Epithelial cell of prostate (primary cell): ENCODE measurements around the gene LDLRAD1.
"Not testable (repeated sequence)": the region's sequence is repeated elsewhere in the genome, so short reads cannot be mapped to it uniquely, and the experiment has no call there.

Experiments
- DNase-seq: peaks from one replicate; pipeline ENCODE4 v3.0.0-alpha.2; 2011; ENCODE audit warnings: low read depth, low spot score
- H3K27ac ChIP-seq: fragments of 450-650 bp; 2 replicates; pipeline ENCODE4 v1.5.1; 2017; ENCODE audit warnings: mild to moderate bottlenecking

The LDLRAD1 gene

GRCh38 chr1:54017979-54018378, at the start of gene LDLRAD1:
LDLRAD1 (minus strand) TSS chr1:54018186; CDS start chr1:54018112, 74 bp downstream.
- no peak for DNase-seq
- H3K27ac ChIP-seq = peak within 1 kb of the TSS; percentile 54

GRCh38 chr1:54064299-54064698, 46.3 kb upstream of the LDLRAD1 start:
- no peak overlapping the region for H3K27ac ChIP-seq
- DNase-seq = no peak

GRCh38 chr1:54054438-54054749, 36.4 kb upstream of the LDLRAD1 start:
- H3K27ac ChIP-seq = no peak overlapping the region
- no peak for DNase-seq

DNA sequence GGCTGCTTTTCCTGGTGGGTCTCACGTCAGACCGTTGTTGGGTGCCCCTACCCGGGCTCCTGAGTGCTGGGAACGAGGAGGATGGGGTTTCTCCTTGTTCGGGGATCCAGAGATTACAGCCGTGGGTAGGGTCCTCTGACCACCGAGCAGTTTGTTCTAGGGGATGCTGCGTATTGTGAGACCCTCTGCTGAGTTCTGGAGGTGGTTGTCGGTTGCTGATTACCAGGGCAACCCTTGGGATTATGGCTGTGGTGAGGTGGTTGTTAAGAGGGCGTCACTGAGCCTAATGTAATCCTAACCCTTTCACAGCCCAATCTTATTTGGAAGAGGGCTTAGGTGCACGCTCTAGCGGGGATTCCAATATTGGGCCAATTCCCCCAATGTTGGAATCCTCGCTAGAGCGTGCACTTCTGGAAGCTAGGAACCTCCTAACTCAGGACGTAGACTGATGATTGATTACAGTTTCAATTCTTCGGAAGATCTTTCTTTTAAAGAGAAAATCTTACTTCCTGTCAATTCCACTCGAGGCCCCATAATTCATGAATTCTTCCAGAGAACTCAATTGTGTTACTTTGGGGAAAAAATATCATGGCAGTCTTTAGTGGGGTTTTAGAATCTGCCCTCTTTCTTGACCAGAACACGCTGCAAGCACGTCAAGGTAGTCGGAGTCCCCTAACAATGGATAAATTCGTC, 35.9 kb upstream of the LDLRAD1 start:
- H3K27ac ChIP-seq = peak overlapping the region; percentile 85
- DNase-seq = no peak

GRCh38 chr1:54052934-54053744, 35.2 kb upstream of the LDLRAD1 start, which contains the start of the genes TCEANC2 and TMEM59:
TCEANC2 (plus strand) TSS chr1:54053608; CDS start chr1:54054423, 815 bp downstream.
TMEM59 (minus strand) TSS chr1:54053204; CDS start chr1:54053188, 16 bp downstream.
- H3K27ac ChIP-seq = peak within 1 kb of the TSS; percentile 85
- peak; percentile 98 for DNase-seq

DNA sequence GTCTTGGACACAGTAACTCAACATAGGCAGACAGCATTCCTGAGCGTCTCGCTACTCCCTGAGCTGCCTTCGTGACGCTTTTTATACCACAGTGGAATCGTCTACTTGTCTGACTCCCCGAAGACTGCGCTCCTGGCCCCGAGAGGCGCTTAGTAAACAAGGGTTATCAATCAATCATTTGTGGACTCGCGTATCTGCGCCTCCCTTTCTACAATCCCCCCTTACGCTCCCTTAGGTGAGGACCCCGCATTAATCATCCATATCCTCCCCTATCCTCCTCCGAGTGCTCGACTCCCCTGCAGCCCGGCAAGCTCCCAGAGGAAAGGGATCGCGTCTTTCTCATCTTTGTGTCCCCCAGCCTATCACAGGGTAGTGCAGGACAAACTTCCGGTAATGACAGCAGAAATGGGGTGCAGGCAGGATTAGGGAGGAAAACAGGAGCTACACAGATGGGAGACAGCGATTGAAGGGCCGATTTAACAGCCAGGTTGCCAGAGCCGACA, 34.5 kb upstream of the LDLRAD1 start:
- peak overlapping the region; percentile 85 for H3K27ac ChIP-seq
- no peak for DNase-seq

DNA sequence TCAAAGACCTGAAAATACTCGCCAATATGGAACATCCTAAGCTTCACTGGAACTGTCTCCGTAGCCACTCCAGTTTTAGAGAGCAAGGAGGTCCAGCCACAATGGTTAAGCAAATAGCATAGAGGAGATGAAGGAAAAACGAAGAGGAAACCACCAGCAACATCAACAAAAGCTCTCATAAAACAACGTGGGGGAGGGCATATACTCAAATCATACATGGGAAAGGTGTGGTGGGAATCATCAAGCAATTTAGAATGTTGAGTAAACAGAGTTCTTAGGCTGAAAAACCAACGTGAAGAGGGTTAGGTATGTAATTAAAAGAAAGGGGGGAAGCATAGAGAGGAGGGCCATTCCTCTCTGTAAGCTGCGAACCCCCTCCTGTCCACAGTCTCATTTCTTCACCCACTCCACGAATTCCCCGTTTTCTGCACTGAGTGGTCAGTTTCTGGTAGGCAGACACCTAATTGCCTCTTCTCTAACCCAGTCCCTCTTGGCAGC, 34.0 kb upstream of the LDLRAD1 start:
- no peak for DNase-seq
- H3K27ac ChIP-seq = peak overlapping the region; percentile 85

DNA sequence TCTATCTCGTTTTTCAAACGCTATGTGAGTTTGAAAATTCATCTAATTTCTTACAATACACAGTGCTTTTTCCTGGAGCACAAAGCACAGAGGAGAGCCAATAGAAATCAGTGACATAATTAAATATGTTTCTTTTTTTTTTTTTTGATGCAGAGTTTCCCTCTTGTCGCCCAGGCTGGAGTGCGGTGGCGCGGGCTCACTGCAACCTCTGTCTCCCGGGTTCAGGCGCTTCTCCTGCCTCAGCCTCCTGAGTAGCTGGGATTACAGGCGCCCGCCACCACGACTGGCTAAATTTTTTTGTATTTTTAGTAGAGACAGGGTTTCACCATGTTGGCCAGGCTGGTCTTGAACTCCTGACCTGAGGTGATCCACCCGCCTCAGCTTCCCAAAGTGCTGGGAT, 32.4 kb upstream of the LDLRAD1 start:
- not testable (repeated sequence) for H3K27ac ChIP-seq, DNase-seq

DNA sequence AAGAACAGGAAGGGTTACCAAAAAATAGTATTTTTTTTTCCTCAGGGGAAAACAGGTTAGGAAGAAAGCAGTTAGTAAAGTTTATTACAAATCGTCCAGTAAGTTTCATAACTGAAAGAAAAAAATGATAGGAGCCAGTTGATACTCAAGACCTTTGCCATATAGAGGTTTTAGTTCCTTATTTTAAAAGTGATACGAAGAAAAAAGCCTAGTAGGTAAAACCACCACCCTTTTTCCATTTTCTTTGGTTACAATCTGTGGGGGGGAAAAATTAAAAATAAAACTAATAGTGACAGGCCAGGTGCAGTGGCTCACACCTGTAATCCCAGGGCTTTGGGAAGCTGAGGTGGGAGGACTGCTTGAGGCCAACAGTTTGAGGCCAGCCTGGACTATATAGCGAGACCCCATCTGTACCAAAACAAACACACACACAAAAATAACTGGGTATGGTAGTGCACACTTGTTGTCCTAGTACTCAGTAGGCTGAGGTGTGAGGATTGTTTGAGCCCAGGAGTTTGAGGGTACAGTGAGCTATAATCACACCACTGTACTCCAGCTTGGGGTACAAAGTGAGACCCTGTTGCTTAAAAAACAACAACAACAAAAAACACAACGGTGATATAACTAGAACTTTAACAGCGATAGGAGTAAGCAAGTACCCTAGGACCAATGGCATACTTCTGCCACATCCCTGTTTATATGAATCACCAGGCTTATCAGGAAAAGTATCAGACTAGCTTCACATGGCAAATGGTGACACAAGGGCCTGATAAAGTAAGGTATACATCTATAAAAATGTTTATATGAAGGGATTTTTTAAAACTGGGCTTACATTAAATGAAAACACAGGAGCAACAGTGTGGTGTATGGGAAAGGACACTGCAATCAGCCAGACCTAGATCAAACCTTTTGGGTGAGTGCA, 29.7 kb upstream of the LDLRAD1 start:
- no peak overlapping the region for H3K27ac ChIP-seq
- DNase-seq = no peak

DNA sequence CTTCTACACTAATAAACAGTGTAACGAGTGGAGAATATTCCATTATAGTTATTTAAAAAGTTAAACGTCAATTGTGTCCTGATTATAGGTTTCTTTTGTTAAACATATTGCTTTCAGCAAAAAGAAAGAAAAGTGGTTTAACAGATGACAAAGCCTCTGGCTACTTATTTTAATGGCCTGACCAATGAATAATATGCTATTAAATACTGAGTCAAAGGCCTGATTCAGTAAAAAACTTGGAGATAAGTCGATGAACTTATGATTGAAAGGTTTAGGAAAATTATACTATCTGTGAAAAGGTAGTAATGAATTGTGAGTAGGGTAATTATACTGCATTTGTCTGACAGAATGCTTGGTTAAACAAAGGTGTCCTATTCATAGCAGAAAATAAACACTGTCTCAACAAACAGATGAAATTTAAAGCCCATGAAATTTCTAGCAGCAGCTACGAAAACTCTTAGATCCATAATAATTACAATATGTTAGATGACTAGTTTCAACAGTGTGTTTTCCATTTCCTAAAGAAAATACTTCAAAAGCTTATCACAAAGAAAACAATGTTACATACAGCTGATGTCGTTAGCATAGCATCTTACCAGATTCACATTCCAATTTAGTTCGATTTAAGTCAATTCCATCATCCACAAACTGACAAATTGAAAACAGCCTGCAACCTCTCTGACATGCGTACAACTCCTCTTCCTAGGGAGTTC, 28.8 kb upstream of the LDLRAD1 start:
- H3K27ac ChIP-seq = no peak overlapping the region
- no peak for DNase-seq

GRCh38 chr1:54045496-54045895, 27.5 kb upstream of the LDLRAD1 start:
- DNase-seq = no peak
- H3K27ac ChIP-seq = no peak overlapping the region

GRCh38 chr1:54041806-54042205, 23.8 kb upstream of the LDLRAD1 start:
- no peak for DNase-seq
- H3K27ac ChIP-seq = no peak overlapping the region

GRCh38 chr1:54037476-54037875, 19.5 kb upstream of the LDLRAD1 start:
- H3K27ac ChIP-seq = no peak overlapping the region
- no peak for DNase-seq

- H3K27ac ChIP-seq = no peak overlapping the region
- DNase-seq = no peak
Measured at GRCh38 chr1:54028306-54029251, 10.6 kb upstream of the LDLRAD1 start.

GRCh38 chr1:54027848-54028247, 9.9 kb upstream of the LDLRAD1 start:
- DNase-seq = no peak
- H3K27ac ChIP-seq = no peak overlapping the region

- not testable (repeated sequence) for DNase-seq, H3K27ac ChIP-seq
Measured at GRCh38 chr1:54024811-54025210, 6.8 kb upstream of the LDLRAD1 start.

DNA sequence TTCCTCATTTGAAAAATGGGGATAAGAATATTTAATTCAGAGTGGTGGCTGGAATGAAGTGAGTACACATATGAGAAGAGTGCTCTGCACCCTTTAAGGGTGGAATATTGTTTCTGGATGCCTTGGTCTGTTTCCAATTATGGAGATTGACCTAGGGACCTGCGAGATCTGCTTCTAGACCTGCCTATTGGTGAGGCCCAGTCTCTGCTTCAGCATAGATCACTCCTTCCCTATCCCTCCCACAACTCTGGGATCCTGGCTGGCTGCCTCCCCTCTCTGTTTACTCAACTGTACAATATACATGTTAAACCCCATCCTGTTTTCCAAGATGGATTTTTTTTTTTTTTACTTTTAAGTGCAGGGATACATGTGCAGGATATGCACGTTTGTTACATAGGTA, 6.4 kb upstream of the LDLRAD1 start:
- no peak for DNase-seq
- H3K27ac ChIP-seq = no peak overlapping the region

GRCh38 chr1:54019562-54020176, 1.7 kb upstream of the LDLRAD1 start:
- not testable (repeated sequence) for DNase-seq, H3K27ac ChIP-seq
